ENCODE measurements around the gene FSTL4.

- TF ChIP-seq CTCF (IDR thresholded peaks at IDR 0.05; ENCODE audit: low read length), result no peak
- TF ChIP-seq EZH2phosphoT487 (IDR thresholded peaks at IDR 0.05; ENCODE audit: low read length), result no peak
- TF ChIP-seq EZH2 (optimal IDR thresholded peaks at IDR 0.05; ENCODE audit: low read depth, low read length), result no peak
These were observed 298.3 kb downstream of the FSTL4 start for GRCh38 chr5:133314086-133314485.
